A673 (cell line): ENCODE data around the gene PFDN2.

Source experiments
- CTCF ChIP-seq: fragments of 300-800, 200-600 bp; sonication (generic); conservative IDR thresholded peaks from 2 replicates; pipeline ENCODE4 v1.5.1; 2017; ENCODE audit warnings: low read depth, mild to moderate bottlenecking, antibody characterized with exemption, low read length, moderate library complexity, mixed read lengths
- EZH2 ChIP-seq: fragments of 200-600 bp; sonication (generic); IDR thresholded peaks from 2 replicates; pipeline ENCODE4 v1.6.1; 2017; ENCODE audit warnings: borderline replicate concordance, low read depth, mild to moderate bottlenecking, mixed read lengths, antibody characterized with exemption, low read length; ENCODE audit not compliant: poor library complexity, severe bottlenecking

GRCh38 chr1:161113915-161114314, 3.9 kb downstream of the PFDN2 start:
- TF ChIP-seq CTCF (no peak), EZH2 (no peak)
